AG04450 (cell line): Measurements from ENCODE around the gene QKI. TPM values are rescaled to one million over a fixed set of nuclear protein-coding genes. Genes with fewer than 3 reads are reported as not detected.

ENCODE experiments used
- CTCF ChIA-PET: fragments of 300-600, 350-600 bp; formaldehyde crosslinking; extraction: SDS; loops from one replicate; lab custom pipeline; 2022; ENCODE audit warnings: antibody characterized with exemption, inconsistent platforms; lab: Charles Lee
- POLR2A ChIA-PET: fragments of 350-600 bp; formaldehyde crosslinking; extraction: SDS; loops from one replicate; lab custom pipeline; 2021; ENCODE audit warnings: antibody characterized with exemption, inconsistent platforms; lab: Yijun Ruan, JAX
- DNase-seq: peaks from one replicate; pipeline ENCODE4 v3.0.0-alpha.2; 2011; ENCODE audit warnings: low read depth, low spot score
- H3K27ac ChIP-seq: one replicate; pipeline ENCODE4 v1.5.1; 2012; ENCODE audit warnings: low read depth, low read length, control low read depth
- H3K27me3 ChIP-seq: one replicate; pipeline ENCODE4 v1.6.0; 2012; ENCODE audit warnings: low read length; ENCODE audit not compliant: control insufficient read depth, insufficient read depth
- H3K4me3 ChIP-seq: 2 replicates; pipeline ENCODE4 v1.5.1; 2011; ENCODE audit warnings: mild to moderate bottlenecking, low read depth, low read length, control low read depth
- H3K9me3 ChIP-seq: 2 replicates; pipeline ENCODE4 v1.5.1; 2012; ENCODE audit warnings: low read length; ENCODE audit not compliant: control insufficient read depth, insufficient read depth
- polyA plus RNA-seq: library from polyadenylated mRNA; depleted of rRNA; stranded (reverse); fragments of >200 nt; gene quantifications from 2 replicates; pipeline ENCODE4 v1.2.3, GENCODE V29; 2011
- TF ChIP-seq, protein P1 (sequence below): IDR thresholded peaks from 2 replicates; pipeline ENCODE4 v1.5.1; 2011; ENCODE audit warnings: low read depth, low read length, control low read depth, inconsistent platforms

The QKI gene
- polyA plus RNA-seq, 1 experiment, result 165 TPM

DNA sequence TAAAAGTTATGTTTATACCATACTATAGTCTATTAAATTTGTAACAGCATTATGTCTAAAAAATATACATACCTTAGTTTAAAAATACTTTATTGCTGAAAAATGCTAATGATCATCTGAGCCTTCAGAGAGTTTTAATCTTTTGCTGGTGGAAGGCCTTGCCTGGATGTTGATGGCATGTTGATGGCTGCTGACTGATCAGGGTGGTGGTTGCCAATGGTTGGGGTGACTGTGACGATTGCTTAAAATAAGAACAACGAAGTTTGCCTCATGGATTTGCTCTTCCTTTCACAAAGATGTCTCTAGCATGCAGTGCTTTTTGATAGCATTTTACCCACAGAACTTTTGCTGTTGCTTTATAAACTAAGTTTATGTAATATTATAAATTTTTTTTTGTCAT, 68.6 kb downstream of the QKI start:
- no peak for DNase-seq
- POLR2A ChIA-PET, result interaction anchor here (0.8 kb wide), 1 partner anchor 11 kb away, joined by 3 read pairs; no protein-coding TSS in a partner anchor
- H3K9me3 ChIP-seq, result no peaks in the 10 kb centered on the region
- no peak overlapping the region for H3K4me3 ChIP-seq
- H3K27me3 ChIP-seq, result no peaks in the 10 kb centered on the region
- TF ChIP-seq, protein P1, sequence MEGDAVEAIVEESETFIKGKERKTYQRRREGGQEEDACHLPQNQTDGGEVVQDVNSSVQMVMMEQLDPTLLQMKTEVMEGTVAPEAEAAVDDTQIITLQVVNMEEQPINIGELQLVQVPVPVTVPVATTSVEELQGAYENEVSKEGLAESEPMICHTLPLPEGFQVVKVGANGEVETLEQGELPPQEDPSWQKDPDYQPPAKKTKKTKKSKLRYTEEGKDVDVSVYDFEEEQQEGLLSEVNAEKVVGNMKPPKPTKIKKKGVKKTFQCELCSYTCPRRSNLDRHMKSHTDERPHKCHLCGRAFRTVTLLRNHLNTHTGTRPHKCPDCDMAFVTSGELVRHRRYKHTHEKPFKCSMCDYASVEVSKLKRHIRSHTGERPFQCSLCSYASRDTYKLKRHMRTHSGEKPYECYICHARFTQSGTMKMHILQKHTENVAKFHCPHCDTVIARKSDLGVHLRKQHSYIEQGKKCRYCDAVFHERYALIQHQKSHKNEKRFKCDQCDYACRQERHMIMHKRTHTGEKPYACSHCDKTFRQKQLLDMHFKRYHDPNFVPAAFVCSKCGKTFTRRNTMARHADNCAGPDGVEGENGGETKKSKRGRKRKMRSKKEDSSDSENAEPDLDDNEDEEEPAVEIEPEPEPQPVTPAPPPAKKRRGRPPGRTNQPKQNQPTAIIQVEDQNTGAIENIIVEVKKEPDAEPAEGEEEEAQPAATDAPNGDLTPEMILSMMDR, result no peak
- CTCF ChIA-PET, result no interaction called here
- no peak overlapping the region for H3K27ac ChIP-seq

DNA sequence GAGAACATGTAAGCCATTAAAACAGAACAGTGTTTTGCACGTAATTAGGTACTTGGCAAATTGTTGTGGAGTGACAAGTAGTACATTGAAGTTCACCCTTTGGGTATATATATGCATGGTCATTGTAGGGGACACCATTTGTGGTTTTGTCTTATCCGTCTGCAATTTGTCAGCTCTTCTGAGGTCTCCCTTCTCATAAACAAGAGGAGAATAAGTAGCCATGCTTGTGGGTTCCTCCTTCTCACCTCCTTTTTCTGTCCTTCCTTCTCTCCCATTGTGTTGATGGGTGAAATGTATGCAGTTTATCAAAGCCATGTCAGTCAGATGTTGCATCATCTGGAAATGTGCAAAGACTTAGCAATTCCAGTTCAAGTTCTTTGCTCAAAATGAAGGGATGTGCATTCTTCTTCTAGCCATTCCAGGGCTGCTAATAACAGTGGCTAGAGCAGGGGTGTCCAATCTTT, 70.9 kb downstream of the QKI start:
- Histone ChIP-seq H3K27ac (no peak overlapping the region), H3K27me3 (no peaks in the 10 kb centered on the region), H3K9me3 (no peaks in the 10 kb centered on the region), H3K4me3 (no peak overlapping the region)
- no peak for DNase-seq
- TF ChIP-seq, protein P1, result no peak
- ChIA-PET CTCF (no interaction called here), POLR2A (no interaction called here)

DNA sequence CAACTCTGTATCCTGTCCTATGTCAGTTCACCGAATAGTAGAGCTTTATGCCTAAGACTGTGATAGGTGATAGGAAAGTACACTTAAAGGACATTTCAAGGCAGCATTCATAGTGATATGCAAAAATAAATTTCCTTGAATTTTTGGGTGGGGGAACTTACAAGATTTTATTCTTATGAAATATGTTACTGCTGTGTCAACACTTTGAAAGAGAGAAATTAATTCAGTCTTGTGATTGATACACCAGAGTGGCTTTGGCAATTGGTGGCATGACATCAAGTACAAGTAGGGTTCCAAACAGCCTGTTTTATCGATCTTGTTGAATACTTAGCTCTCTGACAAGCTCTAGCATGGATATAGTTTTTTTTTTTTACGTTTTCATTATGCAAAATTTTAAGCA, 72.3 kb downstream of the QKI start:
- Histone ChIP-seq H3K9me3 (no peaks in the 10 kb centered on the region), H3K27me3 (no peaks in the 10 kb centered on the region), H3K27ac (no peak overlapping the region), H3K4me3 (no peak overlapping the region)
- TF ChIP-seq, protein P1, result no peak
- ChIA-PET CTCF (interaction anchor here (0.6 kb wide), 1 partner anchor 283 kb away, joined by 4 read pairs; no protein-coding TSS in a partner anchor), POLR2A (no interaction called here)
- no peak for DNase-seq

DNA sequence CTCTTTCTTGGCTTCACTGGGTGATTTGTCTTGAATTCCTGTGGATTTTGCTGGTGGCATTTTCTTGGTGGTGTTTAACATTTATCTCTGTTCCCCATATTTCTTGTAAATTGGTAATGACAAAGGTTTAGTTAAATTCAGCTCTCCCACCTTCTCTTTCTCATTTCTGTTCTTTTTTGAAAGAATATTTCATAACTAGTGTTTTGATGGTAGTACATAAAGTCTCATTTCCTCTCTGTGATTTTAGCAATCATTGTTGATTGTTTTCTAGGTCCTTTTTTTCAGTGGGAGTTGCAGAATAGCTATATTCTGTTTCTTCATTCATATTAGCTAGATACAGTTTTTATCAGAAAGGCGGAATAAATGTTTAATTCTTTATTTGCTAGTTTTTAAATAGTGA, 73.1 kb downstream of the QKI start:
- H3K9me3 ChIP-seq, result no peaks in the 10 kb centered on the region
- TF ChIP-seq, protein P1, result no peak
- H3K27ac ChIP-seq, result no peak overlapping the region
- POLR2A ChIA-PET, result no interaction called here
- no peak overlapping the region for H3K4me3 ChIP-seq
- CTCF ChIA-PET, result no interaction called here
- no peak for DNase-seq
- no peaks in the 10 kb centered on the region for H3K27me3 ChIP-seq

DNA sequence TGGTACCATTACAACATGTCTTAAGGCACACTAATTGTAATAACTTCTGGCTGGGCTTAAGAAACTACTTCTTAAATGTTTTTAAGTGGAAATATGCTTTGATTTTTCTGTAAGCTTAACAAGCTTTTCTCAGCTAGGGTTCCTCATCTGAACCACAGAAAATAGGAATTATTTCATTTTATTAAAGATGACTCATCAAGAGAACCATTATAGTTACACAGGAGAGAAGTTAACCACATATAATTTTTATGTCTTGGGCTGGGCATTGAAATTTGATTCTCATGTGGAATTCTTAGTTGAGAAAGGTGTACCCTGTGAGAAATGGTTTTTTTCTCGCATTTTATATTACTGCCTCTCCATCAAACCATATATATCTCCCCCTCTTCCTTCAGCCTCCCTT, 75.1 kb downstream of the QKI start:
- H3K9me3 ChIP-seq, result no peaks in the 10 kb centered on the region
- TF ChIP-seq, protein P1, result no peak
- no peaks in the 10 kb centered on the region for H3K27me3 ChIP-seq
- ChIA-PET CTCF (no interaction called here), POLR2A (no interaction called here)
- DNase-seq, result no peak
- H3K4me3 ChIP-seq, result no peak overlapping the region
- H3K27ac ChIP-seq, result no peak overlapping the region
